D341Med (cell line): Measurements from ENCODE around the gene ZCCHC9.

Experiments
- DNase-seq: peaks from one replicate; pipeline ENCODE4 v3.0.0; 2012; ENCODE audit warnings: low spot score

ZCCHC9 gene

DNA sequence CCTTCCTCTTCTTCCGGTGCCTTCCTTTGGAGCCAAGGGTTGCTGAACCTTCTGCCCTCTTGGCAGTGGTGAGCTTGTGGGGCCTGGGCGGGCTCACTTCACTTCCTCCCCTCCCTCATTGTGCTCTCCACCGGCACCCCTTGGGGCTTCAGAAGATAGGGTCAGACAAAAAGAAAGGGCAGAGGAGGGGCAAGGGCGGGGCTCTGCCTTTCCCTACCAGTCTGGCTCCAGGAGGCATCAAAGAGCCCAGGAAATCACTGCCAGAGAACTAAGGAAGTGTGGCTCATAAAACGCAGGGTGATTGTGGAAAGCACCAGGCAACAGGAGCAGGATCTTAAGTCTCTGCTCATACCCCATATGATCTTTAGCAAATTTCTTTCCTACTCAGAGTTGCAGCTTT, 57.7 kb downstream of the ZCCHC9 start:
- DNase-seq, result no peak

DNA sequence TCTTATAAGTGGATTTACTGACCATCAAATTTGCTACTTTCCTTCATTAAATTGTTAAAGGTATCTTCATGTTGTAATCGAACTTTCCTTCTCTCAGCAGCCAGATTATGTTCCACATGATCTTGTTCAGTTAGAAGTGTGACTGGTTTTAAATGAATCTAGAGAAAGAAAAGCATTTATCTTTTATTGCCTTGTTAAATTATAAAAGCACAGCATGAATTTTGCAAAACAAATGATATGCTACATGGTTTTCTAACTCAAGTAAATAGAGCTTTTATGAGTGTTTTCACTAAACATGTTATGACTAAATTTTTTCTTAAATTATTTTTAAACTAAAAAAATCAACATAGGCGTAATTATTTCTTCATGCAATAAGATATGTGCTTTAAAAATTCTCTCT, 58.5 kb downstream of the ZCCHC9 start:
- no peak for DNase-seq

DNA sequence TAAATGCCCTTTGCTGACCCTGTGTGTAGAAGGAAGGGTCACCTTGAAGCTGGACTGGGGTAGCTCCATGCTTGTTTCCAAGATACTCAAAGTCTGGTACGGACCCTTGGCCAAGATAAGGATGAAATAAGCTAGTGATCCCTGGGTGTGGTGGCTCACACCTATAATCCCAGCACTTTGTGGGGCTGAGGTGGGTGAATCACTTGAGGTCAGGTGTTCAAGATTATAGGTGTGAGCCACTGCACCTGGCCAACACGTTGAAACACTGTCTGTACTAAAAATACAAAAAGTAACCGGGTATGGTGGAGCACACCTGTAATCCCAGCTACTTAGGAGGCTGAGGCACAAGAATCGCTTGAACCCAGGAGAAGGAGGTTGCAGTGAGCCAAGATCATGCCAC, 59.3 kb downstream of the ZCCHC9 start:
- no peak for DNase-seq

DNA sequence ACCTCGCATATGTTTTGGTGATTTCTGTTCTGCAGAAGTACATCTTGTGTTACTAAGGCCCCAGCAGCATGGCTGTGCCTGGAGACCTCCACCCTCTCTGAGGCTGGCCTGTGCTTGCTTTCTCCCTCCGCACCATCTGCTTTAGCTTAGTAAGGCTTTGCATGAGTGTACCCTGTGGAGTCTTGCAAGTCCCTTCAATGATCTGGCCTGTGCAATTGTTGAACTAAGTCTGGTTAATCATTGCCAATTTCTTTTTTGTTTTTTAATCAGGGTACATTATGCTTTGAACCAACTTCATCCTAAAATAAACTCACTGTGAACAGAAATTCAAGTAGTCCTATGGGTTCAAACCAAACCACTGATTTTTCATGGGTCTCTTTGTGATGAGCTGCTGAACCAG, 60.2 kb downstream of the ZCCHC9 start:
- DNase-seq, result no peak
